ENCODE measurements around the gene HOXD1. TPM values are rescaled to one million over a fixed set of nuclear protein-coding genes. Genes with fewer than 3 reads are reported as not detected.

HOXD1 gene
- total and polyA plus RNA-seq, 2 of the 4 experiments (the other 2 are of a cell fraction) = not detected

DNA sequence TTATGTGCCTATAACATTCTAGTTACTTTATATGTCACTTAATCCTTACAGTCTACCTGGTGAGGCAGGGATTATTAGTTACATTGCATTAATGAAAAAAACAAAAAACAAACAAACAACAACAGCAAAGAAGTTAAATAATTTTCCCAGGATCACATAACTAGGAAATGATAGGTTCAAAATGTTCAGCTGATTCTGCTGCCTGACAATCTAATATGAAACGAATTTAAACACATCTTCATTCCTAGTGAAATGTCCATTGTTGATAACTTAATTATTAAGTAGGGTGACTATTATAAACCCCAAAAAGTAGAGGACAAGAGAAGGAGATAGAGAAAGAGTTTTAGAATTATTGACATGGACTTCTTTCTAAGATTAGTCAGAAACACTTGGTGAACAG, 22.6 kb downstream of the HOXD1 start:
- no peak overlapping the region for H3K23ac ChIP-seq (ENCODE audit: low read depth, low read length)
- no peak overlapping the region for H3K27ac ChIP-seq (ENCODE audit: insufficient read depth, low read length)
- H3K4me1 ChIP-seq (ENCODE audit: control insufficient read depth, insufficient read depth, low read length) = no peaks in the 10 kb centered on the region
- no peaks in the 10 kb centered on the region for H3K9me1 ChIP-seq (ENCODE audit: insufficient read depth, low read length)
- H3K79me1 ChIP-seq (ENCODE audit: low read depth in 1 of 2, low read length in 2 of 2) = no peaks in the 10 kb centered on the region
- H3K27me3 ChIP-seq (ENCODE audit: control insufficient read depth, insufficient read depth, low read length) = no peaks in the 10 kb centered on the region
- dilution Hi-C loops (cut with HindIII; ENCODE audit: low sequenced_read_pairs, unreplicated experiment) = no loop called here
- CTCF ChIA-PET = no interaction called here
- POLR2A ChIA-PET (ENCODE audit: unreplicated experiment) = no interaction called here
- H2AK9ac ChIP-seq (replicated peaks; ENCODE audit: low read depth, low read length, poor library complexity) = no peak overlapping the region
- H2AFZ ChIP-seq (replicated peaks; ENCODE audit: low read length, poor library complexity) = no peak overlapping the region
- TF ChIP-seq CEBPB (IDR thresholded peaks at IDR 0.05; ENCODE audit: low read depth, low read length) (no peak), MAZ (IDR thresholded peaks at IDR 0.05; ENCODE audit: borderline replicate concordance, low read depth, low read length) (no peak), RFX5 (IDR thresholded peaks at IDR 0.05; ENCODE audit: low read depth, low read length) (no peak), RCOR1 (IDR thresholded peaks at IDR 0.05; ENCODE audit: insufficient replicate concordance, low read length) (no peak), SMC3 (IDR thresholded peaks at IDR 0.05; ENCODE audit: low read depth, low read length) (no peak), FOS (IDR thresholded peaks at IDR 0.05; ENCODE audit: low read depth, low read length) (no peak), POLR2A (IDR thresholded peaks at IDR 0.05; ENCODE audit: low read depth, low read length) (no peak), MXI1 (IDR thresholded peaks at IDR 0.05; ENCODE audit: borderline replicate concordance, low read depth, low read length) (no peak), NFE2L2 (IDR thresholded peaks at IDR 0.05; ENCODE audit: low read depth, low read length) (no peak), CHD1 (IDR thresholded peaks at IDR 0.05; ENCODE audit: low read depth, low read length) (no peak), BHLHE40 (IDR thresholded peaks at IDR 0.05; ENCODE audit: low read depth, low read length) (no peak), ELK1 (IDR thresholded peaks at IDR 0.05; ENCODE audit: borderline replicate concordance, low read depth, low read length) (no peak), RAD21 (IDR thresholded peaks at IDR 0.05; ENCODE audit: low read length) (no peak), MAFK (IDR thresholded peaks at IDR 0.05; ENCODE audit: low read depth, low read length) (no peak)
- TF ChIP-seq, protein P1, sequence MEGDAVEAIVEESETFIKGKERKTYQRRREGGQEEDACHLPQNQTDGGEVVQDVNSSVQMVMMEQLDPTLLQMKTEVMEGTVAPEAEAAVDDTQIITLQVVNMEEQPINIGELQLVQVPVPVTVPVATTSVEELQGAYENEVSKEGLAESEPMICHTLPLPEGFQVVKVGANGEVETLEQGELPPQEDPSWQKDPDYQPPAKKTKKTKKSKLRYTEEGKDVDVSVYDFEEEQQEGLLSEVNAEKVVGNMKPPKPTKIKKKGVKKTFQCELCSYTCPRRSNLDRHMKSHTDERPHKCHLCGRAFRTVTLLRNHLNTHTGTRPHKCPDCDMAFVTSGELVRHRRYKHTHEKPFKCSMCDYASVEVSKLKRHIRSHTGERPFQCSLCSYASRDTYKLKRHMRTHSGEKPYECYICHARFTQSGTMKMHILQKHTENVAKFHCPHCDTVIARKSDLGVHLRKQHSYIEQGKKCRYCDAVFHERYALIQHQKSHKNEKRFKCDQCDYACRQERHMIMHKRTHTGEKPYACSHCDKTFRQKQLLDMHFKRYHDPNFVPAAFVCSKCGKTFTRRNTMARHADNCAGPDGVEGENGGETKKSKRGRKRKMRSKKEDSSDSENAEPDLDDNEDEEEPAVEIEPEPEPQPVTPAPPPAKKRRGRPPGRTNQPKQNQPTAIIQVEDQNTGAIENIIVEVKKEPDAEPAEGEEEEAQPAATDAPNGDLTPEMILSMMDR (conservative IDR thresholded peaks at IDR 0.05; ENCODE audit: low read depth, low read length) = no peak
- TF ChIP-seq, protein P2, sequence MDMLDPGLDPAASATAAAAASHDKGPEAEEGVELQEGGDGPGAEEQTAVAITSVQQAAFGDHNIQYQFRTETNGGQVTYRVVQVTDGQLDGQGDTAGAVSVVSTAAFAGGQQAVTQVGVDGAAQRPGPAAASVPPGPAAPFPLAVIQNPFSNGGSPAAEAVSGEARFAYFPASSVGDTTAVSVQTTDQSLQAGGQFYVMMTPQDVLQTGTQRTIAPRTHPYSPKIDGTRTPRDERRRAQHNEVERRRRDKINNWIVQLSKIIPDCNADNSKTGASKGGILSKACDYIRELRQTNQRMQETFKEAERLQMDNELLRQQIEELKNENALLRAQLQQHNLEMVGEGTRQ (IDR thresholded peaks at IDR 0.05; ENCODE audit: low read depth, low read length) = no peak
- no peak overlapping the region for H3K4me3 ChIP-seq (ENCODE audit: insufficient read depth, low read depth, low read length)
- no peak overlapping the region for H4K91ac ChIP-seq (ENCODE audit: insufficient read depth, low read depth, low read length)
- DNase-seq (no peak), ATAC-seq (ENCODE audit: low read depth) (no peak)
- H3K4ac ChIP-seq (ENCODE audit: low read depth, low read length) = no peak overlapping the region
- H3K18ac ChIP-seq (ENCODE audit: low read depth, low read length) = no peak overlapping the region
- H4K5ac ChIP-seq (ENCODE audit: low read depth, low read length) = no peak overlapping the region
- no peak overlapping the region for H4K8ac ChIP-seq (ENCODE audit: low read depth in 2 of 2, low read length in 2 of 2)
- H3K9ac ChIP-seq (ENCODE audit: low read depth, low read length) = no peak overlapping the region
- no peaks in the 10 kb centered on the region for H4K20me1 ChIP-seq (ENCODE audit: insufficient read depth, low read length)
- no peaks in the 10 kb centered on the region for H3K9me3 ChIP-seq (ENCODE audit: control insufficient read depth, insufficient read depth, low read length)
- no peaks in the 10 kb centered on the region for H3K36me3 ChIP-seq (ENCODE audit: control insufficient read depth, insufficient read depth, low read length)
- BruUV-seq (replicated peaks) = no TSS peak
- no peak overlapping the region for H2BK120ac ChIP-seq (ENCODE audit: low read depth, low read length)
- WGBS, 2 experiments (ENCODE audit: extremely low coverage in 2 of 2, insufficient read length in 1 of 2) = no CpG with 5 or more reads among the region's 1 CpG
- no peak overlapping the region for H2BK5ac ChIP-seq (ENCODE audit: low read depth, low read length, poor library complexity, severe bottlenecking)
- H3K56ac ChIP-seq (ENCODE audit: extremely low read depth, insufficient read depth, low read length) = no peak overlapping the region
- H2BK20ac ChIP-seq (ENCODE audit: low read depth, low read length) = no peak overlapping the region
- in situ Hi-C loops (cut with MboI; ENCODE audit: low sequenced_read_pairs) = no loop called here
- no peak overlapping the region for H3K14ac ChIP-seq (replicated peaks; ENCODE audit: low read depth, low read length)
- no peak overlapping the region for H2BK15ac ChIP-seq (ENCODE audit: low read depth, low read length)
- H3K4me2 ChIP-seq (ENCODE audit: low read depth, low read length) = no peak overlapping the region
- intact Hi-C loops (cut with micrococcal nuclease) = no loop called here
- H2AK5ac ChIP-seq (ENCODE audit: low read depth, low read length) = no peak overlapping the region

All from IMR-90 (cell line).